GM21528 (cell line): ENCODE results near the gene TRIP10.
"Not testable (repeated sequence)": the region's sequence is repeated elsewhere in the genome, so short reads cannot be mapped to it uniquely, and the experiment has no call there.

ENCODE experiments used
- ATAC-seq: cut with Tn5 transposase; IDR thresholded peaks from one replicate; pipeline ENCODE4 v1.9.1; 2021; ENCODE audit warnings: mild to moderate bottlenecking, moderate library complexity; ENCODE audit not compliant: unreplicated experiment, low FRiP score

TRIP10 gene

GRCh38 chr19:6739390-6739882 lies at the start of gene TRIP10:
TRIP10 (plus strand) TSS chr19:6739680; CDS start chr19:6739762, 82 bp downstream.
- no peak for ATAC-seq

- ATAC-seq = no peak
These were observed 49.2 kb upstream of the TRIP10 start for GRCh38 chr19:6690160-6690885.

- no peak for ATAC-seq
These were observed 48.1 kb upstream of the TRIP10 start for GRCh38 chr19:6691342-6691741.

GRCh38 chr19:6692027-6692426 lies 47.5 kb upstream of the TRIP10 start:
- no peak for ATAC-seq

- no peak for ATAC-seq
These were observed 46.4 kb upstream of the TRIP10 start for GRCh38 chr19:6693056-6693471.

- ATAC-seq = no peak
These were observed 45.8 kb upstream of the TRIP10 start for GRCh38 chr19:6693681-6694080.

GRCh38 chr19:6694147-6694815 lies 45.2 kb upstream of the TRIP10 start:
- no peak for ATAC-seq

GRCh38 chr19:6696239-6696820 lies 43.1 kb upstream of the TRIP10 start:
- no peak for ATAC-seq

GRCh38 chr19:6697291-6697690 lies 42.2 kb upstream of the TRIP10 start:
- ATAC-seq = no peak

GRCh38 chr19:6699935-6700334 lies 39.5 kb upstream of the TRIP10 start:
- no peak for ATAC-seq

- ATAC-seq = no peak
These were observed 38.7 kb upstream of the TRIP10 start for GRCh38 chr19:6700586-6701316.

- ATAC-seq = no peak
These were observed 33.4 kb upstream of the TRIP10 start for GRCh38 chr19:6705931-6706632.

GRCh38 chr19:6706633-6706958 lies 32.9 kb upstream of the TRIP10 start:
- no peak for ATAC-seq

- no peak for ATAC-seq
These were observed 32.3 kb upstream of the TRIP10 start for GRCh38 chr19:6707011-6707657.

- ATAC-seq = no peak
These were observed 31.8 kb upstream of the TRIP10 start for GRCh38 chr19:6707658-6708018.

GRCh38 chr19:6708346-6708745 lies 31.1 kb upstream of the TRIP10 start:
- ATAC-seq = no peak

- not testable (repeated sequence) for ATAC-seq
These were observed 30.6 kb upstream of the TRIP10 start for GRCh38 chr19:6708913-6709312.

- ATAC-seq = no peak
These were observed 29.9 kb upstream of the TRIP10 start for GRCh38 chr19:6709549-6709948.

GRCh38 chr19:6710273-6711077 lies 29.0 kb upstream of the TRIP10 start:
- ATAC-seq = no peak
